Suprapubic skin (tissue), 4 donors: ENCODE measurements around the gene ATP12A.

Experiments
- EP300 ChIP-seq: sonication (generic); formaldehyde crosslinking; IDR thresholded peaks from one replicate; pipeline ENCODE4 v1.6.1; 2017; ENCODE audit warnings: antibody characterized with exemption
- POLR2A ChIP-seq, 2 donors: fragments of 450-650 bp; IDR thresholded peaks; one replicate each; pipeline ENCODE4 v1.6.1; 2017; ENCODE audit warnings: antibody characterized with exemption in 2 of 2, mild to moderate bottlenecking in 2 of 2, moderate library complexity in 2 of 2
- POLR2AphosphoS5 ChIP-seq, 3 donors: sonication (generic); formaldehyde crosslinking; IDR thresholded peaks; one replicate each; pipeline ENCODE4 v1.6.1; 2017; ENCODE audit warnings: antibody characterized with exemption in 3 of 3
- TF ChIP-seq, protein P1 (sequence below), 2 donors: fragments of 200-600 bp in 1 of 2; fragments of 450-650 bp in 1 of 2; sonication (generic) in 1 of 2; IDR thresholded peaks; one replicate each; pipeline ENCODE4 v1.5.1; 2016 to 2019; ENCODE audit warnings: antibody characterized with exemption in 2 of 2, mild to moderate bottlenecking in 1 of 2, moderate library complexity in 1 of 2

DNA sequence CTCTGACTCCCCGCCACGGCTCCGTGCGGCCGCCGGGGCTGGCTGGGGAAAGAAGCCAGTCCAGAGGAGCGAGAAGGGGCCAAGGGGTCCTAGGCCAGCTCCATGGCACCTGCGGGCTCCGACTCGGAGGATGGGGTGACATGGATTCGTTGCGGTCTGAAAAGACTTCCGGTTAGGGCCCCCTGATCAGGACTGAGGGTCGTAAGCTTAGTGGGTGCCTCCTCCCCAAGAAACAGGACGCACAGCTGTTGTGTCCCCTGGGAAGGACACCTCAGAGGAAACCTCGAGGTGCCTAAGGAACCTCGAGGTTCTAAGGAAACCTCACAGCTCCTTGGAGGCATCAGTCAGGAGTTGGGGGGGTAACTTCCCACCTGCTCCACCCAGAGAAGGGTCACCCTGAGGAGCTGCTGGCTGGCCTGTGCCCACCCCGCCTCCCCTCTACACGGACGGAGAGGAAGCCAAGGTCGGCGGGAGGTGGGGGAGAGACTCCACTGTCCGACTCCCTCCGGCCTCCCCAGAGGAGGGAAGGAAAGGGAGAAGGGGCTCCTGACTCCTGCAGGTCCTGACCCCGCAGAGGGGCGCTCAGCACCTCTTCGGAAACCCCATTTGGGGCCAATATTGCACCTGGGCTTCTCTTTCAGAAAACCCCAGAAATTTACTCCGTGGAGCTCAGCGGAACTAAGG lies 855 bp downstream of the ATP12A start:
- TF ChIP-seq EP300: no peak
- TF ChIP-seq POLR2AphosphoS5 (IDR thresholded peaks at IDR 0.05): no peak
- TF ChIP-seq, protein P1, sequence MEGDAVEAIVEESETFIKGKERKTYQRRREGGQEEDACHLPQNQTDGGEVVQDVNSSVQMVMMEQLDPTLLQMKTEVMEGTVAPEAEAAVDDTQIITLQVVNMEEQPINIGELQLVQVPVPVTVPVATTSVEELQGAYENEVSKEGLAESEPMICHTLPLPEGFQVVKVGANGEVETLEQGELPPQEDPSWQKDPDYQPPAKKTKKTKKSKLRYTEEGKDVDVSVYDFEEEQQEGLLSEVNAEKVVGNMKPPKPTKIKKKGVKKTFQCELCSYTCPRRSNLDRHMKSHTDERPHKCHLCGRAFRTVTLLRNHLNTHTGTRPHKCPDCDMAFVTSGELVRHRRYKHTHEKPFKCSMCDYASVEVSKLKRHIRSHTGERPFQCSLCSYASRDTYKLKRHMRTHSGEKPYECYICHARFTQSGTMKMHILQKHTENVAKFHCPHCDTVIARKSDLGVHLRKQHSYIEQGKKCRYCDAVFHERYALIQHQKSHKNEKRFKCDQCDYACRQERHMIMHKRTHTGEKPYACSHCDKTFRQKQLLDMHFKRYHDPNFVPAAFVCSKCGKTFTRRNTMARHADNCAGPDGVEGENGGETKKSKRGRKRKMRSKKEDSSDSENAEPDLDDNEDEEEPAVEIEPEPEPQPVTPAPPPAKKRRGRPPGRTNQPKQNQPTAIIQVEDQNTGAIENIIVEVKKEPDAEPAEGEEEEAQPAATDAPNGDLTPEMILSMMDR (IDR thresholded peaks at IDR 0.05): no peak
- TF ChIP-seq POLR2A (IDR thresholded peaks at IDR 0.05): no peak
